T-helper 2 cell treated with Interferon-gamma antibody and Interleukin-4, amounts not matched to agents 5 μg/mL and 100 μg/mL, for 36 hours (primary cell): Measurements from ENCODE around the gene TAF11L6.
"Not testable (repeated sequence)": the region's sequence is repeated elsewhere in the genome, so short reads cannot be mapped to it uniquely, and the experiment has no call there.

Experiments used
- DNase-seq: peaks from one replicate; pipeline ENCODE4 v3.0.0; 2021; ENCODE audit warnings: low spot score
- H3K27ac Mint-ChIP-seq: one replicate; pipeline ENCODE4 v1.8.0; 2021; ENCODE audit warnings: mild to moderate bottlenecking, mixed read lengths
- H3K27me3 Mint-ChIP-seq: one replicate; pipeline ENCODE4 v1.8.0; 2021; ENCODE audit warnings: low read depth, mixed read lengths
- H3K36me3 Mint-ChIP-seq: one replicate; pipeline ENCODE4 v1.8.0; 2021; ENCODE audit warnings: low read depth, mixed read lengths
- H3K4me1 Mint-ChIP-seq: one replicate; pipeline ENCODE4 v1.8.0; 2021; ENCODE audit warnings: low read depth, mixed read lengths
- H3K4me3 Mint-ChIP-seq: one replicate; pipeline ENCODE4 v1.8.0; 2022; ENCODE audit warnings: mild to moderate bottlenecking, moderate library complexity, mixed read lengths
- H3K9me3 Mint-ChIP-seq: one replicate; pipeline ENCODE4 v1.8.0; 2021; ENCODE audit warnings: mixed read lengths

The TAF11L6 gene

GRCh38 chr5:17528369-17528768 lies at the start of gene TAF11L6:
Gene TAF11L6 (plus strand): TSS chr5:17528669.
- H3K9me3 Mint-ChIP-seq, DNase-seq, H3K4me1 Mint-ChIP-seq, H3K36me3 Mint-ChIP-seq, H3K4me3 Mint-ChIP-seq, H3K27ac Mint-ChIP-seq, H3K27me3 Mint-ChIP-seq: not testable (repeated sequence)

- no peak overlapping the region for H3K4me3 Mint-ChIP-seq
- DNase-seq, result no peak
- no peaks in the 10 kb centered on the region for H3K27me3 Mint-ChIP-seq
- H3K9me3 Mint-ChIP-seq, result peaks cover 15% of the 10 kb centered on the region
- H3K4me1 Mint-ChIP-seq, result no peaks in the 10 kb centered on the region
- H3K27ac Mint-ChIP-seq, result no peak overlapping the region
- no peaks in the 10 kb centered on the region for H3K36me3 Mint-ChIP-seq
Measured at GRCh38 chr5:17481378-17481777, 47.1 kb upstream of the TAF11L6 start.

- Mint-ChIP-seq H3K4me1 (no peaks in the 10 kb centered on the region), H3K36me3 (no peaks in the 10 kb centered on the region), H3K27me3 (no peaks in the 10 kb centered on the region), H3K4me3 (no peak overlapping the region), H3K9me3 (peaks cover 16% of the 10 kb centered on the region), H3K27ac (no peak overlapping the region)
- no peak for DNase-seq
Measured at GRCh38 chr5:17482790-17483189, 45.7 kb upstream of the TAF11L6 start.

GRCh38 chr5:17486464-17487173 lies 41.9 kb upstream of the TAF11L6 start:
- DNase-seq, H3K4me3 Mint-ChIP-seq, H3K27ac Mint-ChIP-seq, H3K4me1 Mint-ChIP-seq, H3K27me3 Mint-ChIP-seq, H3K36me3 Mint-ChIP-seq: not testable (repeated sequence)
- H3K9me3 Mint-ChIP-seq, result peaks cover 22% of the 10 kb centered on the region

GRCh38 chr5:17487174-17487512 lies 41.3 kb upstream of the TAF11L6 start:
- no peaks in the 10 kb centered on the region for H3K4me1 Mint-ChIP-seq
- H3K27ac Mint-ChIP-seq, result no peak overlapping the region
- peaks cover 22% of the 10 kb centered on the region for H3K9me3 Mint-ChIP-seq
- no peak for DNase-seq
- H3K4me3 Mint-ChIP-seq, result no peak overlapping the region
- no peaks in the 10 kb centered on the region for H3K36me3 Mint-ChIP-seq
- no peaks in the 10 kb centered on the region for H3K27me3 Mint-ChIP-seq

- not testable (repeated sequence) for H3K36me3 Mint-ChIP-seq, H3K27ac Mint-ChIP-seq, H3K4me1 Mint-ChIP-seq, H3K27me3 Mint-ChIP-seq, H3K4me3 Mint-ChIP-seq, DNase-seq
- H3K9me3 Mint-ChIP-seq, result peaks cover 30% of the 10 kb centered on the region
Measured at GRCh38 chr5:17491257-17491656, 37.2 kb upstream of the TAF11L6 start.

- Mint-ChIP-seq H3K27me3 (no peaks in the 10 kb centered on the region), H3K36me3 (no peaks in the 10 kb centered on the region), H3K4me1 (no peaks in the 10 kb centered on the region), H3K27ac (no peak overlapping the region), H3K9me3 (peaks cover 29% of the 10 kb centered on the region), H3K4me3 (no peak overlapping the region)
- no peak for DNase-seq
Measured at GRCh38 chr5:17492770-17493169, 35.7 kb upstream of the TAF11L6 start.

- no peaks in the 10 kb centered on the region for H3K4me1 Mint-ChIP-seq
- no peak overlapping the region for H3K4me3 Mint-ChIP-seq
- DNase-seq, result no peak
- H3K27me3 Mint-ChIP-seq, result no peaks in the 10 kb centered on the region
- peaks cover 29% of the 10 kb centered on the region for H3K9me3 Mint-ChIP-seq
- no peaks in the 10 kb centered on the region for H3K36me3 Mint-ChIP-seq
- H3K27ac Mint-ChIP-seq, result no peak overlapping the region
Measured at GRCh38 chr5:17497446-17497845, 31.0 kb upstream of the TAF11L6 start.

- not testable (repeated sequence) for H3K27me3 Mint-ChIP-seq, H3K36me3 Mint-ChIP-seq, H3K4me3 Mint-ChIP-seq, H3K4me1 Mint-ChIP-seq, DNase-seq, H3K27ac Mint-ChIP-seq
- peaks cover 26% of the 10 kb centered on the region for H3K9me3 Mint-ChIP-seq
Measured at GRCh38 chr5:17497931-17498330, 30.5 kb upstream of the TAF11L6 start, which contains the start of gene TAF11L2. Gene TAF11L2 (plus strand): TSS chr5:17498231.

- Mint-ChIP-seq H3K4me3 (no peak overlapping the region), H3K36me3 (no peaks in the 10 kb centered on the region)
Measured at GRCh38 chr5:17511775-17512325, 16.6 kb upstream of the TAF11L6 start.

GRCh38 chr5:17517526-17517925 lies 10.9 kb upstream of the TAF11L6 start:
- not testable (repeated sequence) for H3K9me3 Mint-ChIP-seq, H3K36me3 Mint-ChIP-seq, DNase-seq, H3K4me1 Mint-ChIP-seq, H3K27me3 Mint-ChIP-seq, H3K27ac Mint-ChIP-seq, H3K4me3 Mint-ChIP-seq

More at GRCh38 chr5:17511775-17512325, 16.6 kb upstream of the TAF11L6 start:
- H3K9me3 Mint-ChIP-seq, result peaks cover 33% of the 10 kb centered on the region
- no peak overlapping the region for H3K27ac Mint-ChIP-seq
- no peaks in the 10 kb centered on the region for H3K4me1 Mint-ChIP-seq
- H3K27me3 Mint-ChIP-seq, result no peaks in the 10 kb centered on the region
- DNase-seq, result no peak

- not testable (repeated sequence) for DNase-seq, H3K27me3 Mint-ChIP-seq, H3K4me1 Mint-ChIP-seq, H3K4me3 Mint-ChIP-seq, H3K9me3 Mint-ChIP-seq, H3K36me3 Mint-ChIP-seq, H3K27ac Mint-ChIP-seq
Measured at GRCh38 chr5:17518067-17518466, 10.4 kb upstream of the TAF11L6 start, which contains the start of gene TAF11L3. Gene TAF11L3 (plus strand): TSS chr5:17518367.

- not testable (repeated sequence) for H3K27me3 Mint-ChIP-seq, DNase-seq, H3K4me1 Mint-ChIP-seq, H3K9me3 Mint-ChIP-seq, H3K27ac Mint-ChIP-seq, H3K36me3 Mint-ChIP-seq, H3K4me3 Mint-ChIP-seq
Measured at GRCh38 chr5:17519508-17519907, 9.0 kb upstream of the TAF11L6 start.

- not testable (repeated sequence) for DNase-seq, H3K36me3 Mint-ChIP-seq, H3K9me3 Mint-ChIP-seq, H3K4me1 Mint-ChIP-seq, H3K27me3 Mint-ChIP-seq, H3K4me3 Mint-ChIP-seq, H3K27ac Mint-ChIP-seq
Measured at GRCh38 chr5:17521501-17521900, 7.0 kb upstream of the TAF11L6 start, which contains the start of gene TAF11L4. Gene TAF11L4 (plus strand): TSS chr5:17521801.

GRCh38 chr5:17524935-17525334 lies 3.5 kb upstream of the TAF11L6 start, which contains the start of gene TAF11L5:
Gene TAF11L5 (plus strand): TSS chr5:17525235.
- not testable (repeated sequence) for H3K27ac Mint-ChIP-seq, DNase-seq, H3K36me3 Mint-ChIP-seq, H3K4me3 Mint-ChIP-seq, H3K9me3 Mint-ChIP-seq, H3K27me3 Mint-ChIP-seq, H3K4me1 Mint-ChIP-seq
